ENCODE results near the gene DIP2C. TPM values are rescaled to one million over a fixed set of nuclear protein-coding genes. Genes with fewer than 3 reads are reported as not detected.

Gene DIP2C
- total RNA-seq, 3 donors from 2014 or later: 8.0 to 72.0 (median 8.5) TPM

DNA sequence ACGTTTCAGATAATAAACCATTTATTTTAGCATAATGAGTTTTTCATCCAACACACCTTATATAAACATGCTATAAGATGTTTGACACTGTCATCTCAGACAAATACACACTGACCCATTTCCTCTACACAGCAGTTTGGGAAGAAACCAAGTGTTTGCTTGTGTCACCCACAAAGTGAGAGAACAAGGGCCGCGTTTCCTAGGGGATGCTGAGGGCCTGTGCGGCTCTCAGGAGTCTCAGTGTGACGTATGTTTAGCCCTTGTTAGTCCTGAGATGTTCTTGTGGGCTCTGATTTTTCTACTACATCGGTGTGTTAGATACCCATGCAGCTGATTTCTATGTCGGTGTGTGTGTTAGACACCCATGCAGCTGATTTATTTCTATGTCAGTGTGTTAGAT is 266.3 kb downstream of the DIP2C start:
- no peaks in the 10 kb centered on the region for H3K36me3 ChIP-seq (ENCODE audit: low read depth)
- intact Hi-C loops (cut with DNase I, micrococcal nuclease): no loop called here
- H3K9me3 ChIP-seq: no peaks in the 10 kb centered on the region
- H3K4me1 ChIP-seq (ENCODE audit: low read depth): peaks cover 7% of the 10 kb centered on the region
- ATAC-seq (no peak), DNase-seq (no peak)
- TF ChIP-seq, protein P1, sequence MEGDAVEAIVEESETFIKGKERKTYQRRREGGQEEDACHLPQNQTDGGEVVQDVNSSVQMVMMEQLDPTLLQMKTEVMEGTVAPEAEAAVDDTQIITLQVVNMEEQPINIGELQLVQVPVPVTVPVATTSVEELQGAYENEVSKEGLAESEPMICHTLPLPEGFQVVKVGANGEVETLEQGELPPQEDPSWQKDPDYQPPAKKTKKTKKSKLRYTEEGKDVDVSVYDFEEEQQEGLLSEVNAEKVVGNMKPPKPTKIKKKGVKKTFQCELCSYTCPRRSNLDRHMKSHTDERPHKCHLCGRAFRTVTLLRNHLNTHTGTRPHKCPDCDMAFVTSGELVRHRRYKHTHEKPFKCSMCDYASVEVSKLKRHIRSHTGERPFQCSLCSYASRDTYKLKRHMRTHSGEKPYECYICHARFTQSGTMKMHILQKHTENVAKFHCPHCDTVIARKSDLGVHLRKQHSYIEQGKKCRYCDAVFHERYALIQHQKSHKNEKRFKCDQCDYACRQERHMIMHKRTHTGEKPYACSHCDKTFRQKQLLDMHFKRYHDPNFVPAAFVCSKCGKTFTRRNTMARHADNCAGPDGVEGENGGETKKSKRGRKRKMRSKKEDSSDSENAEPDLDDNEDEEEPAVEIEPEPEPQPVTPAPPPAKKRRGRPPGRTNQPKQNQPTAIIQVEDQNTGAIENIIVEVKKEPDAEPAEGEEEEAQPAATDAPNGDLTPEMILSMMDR (IDR thresholded peaks at IDR 0.05): no peak
- H3K4me3 ChIP-seq: no peak overlapping the region

DNA sequence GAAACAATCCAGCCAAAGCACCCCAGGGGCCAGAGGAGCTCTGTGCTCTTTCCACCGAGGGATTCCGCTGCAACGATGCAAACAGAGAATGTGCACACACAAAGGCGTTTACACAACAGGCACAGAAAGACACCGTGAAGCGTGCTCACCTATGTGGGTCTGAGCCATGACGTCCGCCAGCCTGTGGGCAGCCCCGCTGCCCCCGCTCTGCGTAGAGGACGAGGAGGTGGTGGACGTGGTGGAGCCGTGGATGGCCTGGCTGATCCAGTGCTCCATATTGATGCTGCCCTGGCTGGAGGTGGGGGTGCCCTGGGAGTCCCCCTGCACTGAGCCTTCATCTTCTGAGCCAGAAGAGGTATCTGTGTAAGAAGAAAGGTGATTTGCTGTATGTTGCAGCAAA is 266.8 kb downstream of the DIP2C start:
- intact Hi-C loops (cut with DNase I, micrococcal nuclease): no loop called here
- no peak for DNase-seq
- peaks cover 2% of the 10 kb centered on the region for H3K4me1 ChIP-seq (ENCODE audit: low read depth)
- no peak for ATAC-seq
- no peaks in the 10 kb centered on the region for H3K36me3 ChIP-seq (ENCODE audit: low read depth)
- TF ChIP-seq, protein P1 (IDR thresholded peaks at IDR 0.05): no peak
- no peaks in the 10 kb centered on the region for H3K9me3 ChIP-seq
- H3K4me3 ChIP-seq: no peak overlapping the region

DNA sequence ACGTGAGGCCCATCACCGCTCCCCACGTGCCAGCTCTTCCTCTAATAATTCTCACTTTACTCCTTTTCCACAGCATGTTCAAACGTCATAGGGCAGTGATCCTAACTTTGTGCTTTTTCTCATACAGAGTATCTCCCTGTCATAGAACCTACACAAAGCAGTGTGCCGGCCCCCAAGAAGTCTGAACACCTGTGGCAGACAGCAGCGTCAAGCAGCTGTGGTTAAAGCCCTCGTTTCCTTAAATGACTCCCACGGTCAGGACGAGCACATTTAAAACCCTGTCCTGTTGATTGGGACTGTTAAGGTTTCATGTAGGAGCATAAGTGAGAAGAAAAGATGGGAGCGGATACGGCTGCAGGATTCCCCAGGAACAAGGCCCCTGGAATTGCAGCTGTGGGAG is 267.2 kb downstream of the DIP2C start:
- Histone ChIP-seq H3K9me3 (no peaks in the 10 kb centered on the region), H3K4me1 (ENCODE audit: low read depth) (no peaks in the 10 kb centered on the region), H3K4me3 (no peak overlapping the region), H3K36me3 (ENCODE audit: low read depth) (no peaks in the 10 kb centered on the region)
- intact Hi-C loops (cut with DNase I, micrococcal nuclease): no loop called here
- TF ChIP-seq, protein P1 (IDR thresholded peaks at IDR 0.05): no peak
- ATAC-seq (no peak), DNase-seq (no peak)

DNA sequence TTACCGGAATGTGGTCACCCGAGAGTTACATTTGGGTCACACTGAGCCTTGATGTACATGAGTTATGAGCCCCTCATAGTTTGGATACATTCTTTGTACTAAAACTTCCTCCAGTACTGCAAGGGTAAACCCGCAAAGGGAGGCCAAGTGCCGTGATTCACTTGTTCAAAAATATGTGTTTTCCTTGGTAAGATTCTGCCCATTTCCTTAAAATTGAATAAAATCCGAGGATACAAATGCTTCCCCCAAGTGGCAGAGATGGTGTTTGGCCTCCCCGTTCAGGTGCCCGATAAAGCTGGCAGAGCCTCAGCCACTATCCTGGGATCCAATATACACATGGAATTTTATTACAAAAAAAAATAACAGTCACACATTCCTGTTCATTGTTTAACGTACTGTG is 268.3 kb downstream of the DIP2C start:
- no peak overlapping the region for H3K4me3 ChIP-seq
- no peak for ATAC-seq
- intact Hi-C loops (cut with DNase I, micrococcal nuclease): no loop called here
- H3K36me3 ChIP-seq (ENCODE audit: low read depth): no peaks in the 10 kb centered on the region
- H3K4me1 ChIP-seq (ENCODE audit: low read depth): no peaks in the 10 kb centered on the region
- H3K9me3 ChIP-seq: no peaks in the 10 kb centered on the region
- no peak for DNase-seq
- TF ChIP-seq, protein P1 (IDR thresholded peaks at IDR 0.05): no peak

DNA sequence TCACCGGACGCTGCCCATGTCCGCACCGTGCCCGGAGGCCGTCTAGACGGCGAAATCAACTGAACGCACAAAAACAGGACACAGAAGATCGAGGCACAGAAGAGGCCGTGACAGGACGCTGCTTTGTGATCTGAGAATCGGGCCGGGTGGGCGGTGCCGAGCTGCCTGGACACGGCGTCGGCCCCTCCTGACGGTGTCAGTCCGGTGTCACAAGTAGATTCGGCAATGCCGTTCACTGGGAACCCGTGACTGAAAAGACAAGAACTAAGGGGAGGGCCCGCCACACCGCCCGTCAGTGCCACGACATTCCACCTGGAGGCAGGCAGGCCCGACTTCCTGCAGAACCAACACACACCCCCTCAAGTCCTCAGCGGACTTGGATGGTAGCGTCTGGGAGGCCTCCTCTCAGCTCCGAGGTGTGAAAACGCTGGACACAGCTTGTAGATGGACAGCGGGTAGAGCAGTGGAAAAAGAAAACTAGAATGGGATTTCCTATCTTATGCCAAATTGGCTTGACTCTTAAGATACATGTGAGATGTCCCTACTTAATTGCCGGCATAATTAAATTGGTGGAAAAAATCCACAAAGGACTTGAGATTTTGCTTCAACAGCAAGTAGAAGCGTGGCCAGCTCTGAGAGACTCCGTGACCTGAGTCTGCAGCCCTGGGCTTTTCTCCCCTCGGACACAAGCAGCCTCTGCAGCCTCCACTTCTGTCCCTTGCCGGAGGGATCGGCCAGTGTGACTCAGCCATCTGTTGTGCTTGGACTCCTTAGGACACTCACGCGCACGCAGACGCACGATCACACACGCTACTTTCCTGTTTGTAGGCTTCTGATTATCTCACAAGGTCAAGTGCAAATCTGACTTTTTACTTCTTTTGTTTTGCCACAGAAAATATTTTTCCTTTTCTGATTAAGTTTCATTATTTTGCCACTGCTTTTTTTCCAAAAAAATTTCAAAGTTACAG is 269.0 kb downstream of the DIP2C start:
- intact Hi-C loops (cut with DNase I, micrococcal nuclease): no loop called here
- H3K4me1 ChIP-seq (ENCODE audit: low read depth): no peaks in the 10 kb centered on the region
- TF ChIP-seq, protein P1 (IDR thresholded peaks at IDR 0.05): no peak
- H3K9me3 ChIP-seq: no peaks in the 10 kb centered on the region
- no peak overlapping the region for H3K4me3 ChIP-seq
- DNase-seq (no peak), ATAC-seq (no peak)
- no peaks in the 10 kb centered on the region for H3K36me3 ChIP-seq (ENCODE audit: low read depth)

All from mucosa of descending colon (tissue), 3 donors.